ENCODE measurements around the gene DHTKD1. TPM values are rescaled to one million over a fixed set of nuclear protein-coding genes. Genes with fewer than 3 reads are reported as not detected.

DHTKD1 gene
- total RNA-seq, 4 donors from 2014 or later: 21.8 to 26.2 (median 22.2) TPM

GRCh38 chr10:12050528-12050927, 18.2 kb upstream of the DHTKD1 start:
- no peak for TF ChIP-seq CTCF (IDR thresholded peaks at IDR 0.05; ENCODE audit: low read depth)

GRCh38 chr10:12051241-12051640, 17.5 kb upstream of the DHTKD1 start:
- TF ChIP-seq CTCF (IDR thresholded peaks at IDR 0.05; ENCODE audit: low read depth): no peak

- TF ChIP-seq CTCF (IDR thresholded peaks at IDR 0.05; ENCODE audit: low read depth): no peak
Measured at GRCh38 chr10:12055732-12056131, 13.0 kb upstream of the DHTKD1 start.

GRCh38 chr10:12056748-12057147, 12.0 kb upstream of the DHTKD1 start:
- no peak for TF ChIP-seq CTCF (IDR thresholded peaks at IDR 0.05; ENCODE audit: low read depth)

GRCh38 chr10:12061124-12061523, 7.6 kb upstream of the DHTKD1 start:
- TF ChIP-seq CTCF (IDR thresholded peaks at IDR 0.05; ENCODE audit: low read depth): no peak

- no peak for TF ChIP-seq CTCF (IDR thresholded peaks at IDR 0.05; ENCODE audit: low read depth)
Measured at GRCh38 chr10:12062754-12063482, 5.8 kb upstream of the DHTKD1 start.

GRCh38 chr10:12063483-12063818, 5.3 kb upstream of the DHTKD1 start:
- no peak for TF ChIP-seq CTCF (IDR thresholded peaks at IDR 0.05; ENCODE audit: low read depth)

Measured in subcutaneous adipose tissue (tissue), 4 donors.